ENCODE measurements around the gene NCOA7.

NCOA7 gene

GRCh38 chr6:125951323-125951722, 160.6 kb downstream of the NCOA7 start:
- no peaks in the 10 kb centered on the region for H3K36me3 ChIP-seq
- H3K27me3 ChIP-seq = no peaks in the 10 kb centered on the region

GRCh38 chr6:125952764-125953501, 162.2 kb downstream of the NCOA7 start:
- Histone ChIP-seq H3K27me3 (no peaks in the 10 kb centered on the region), H3K4me1 (peaks cover 13% of the 10 kb centered on the region), H4K20me1 (no peaks in the 10 kb centered on the region), H3K36me3 (no peaks in the 10 kb centered on the region), H3K9me3 (0 out of 2 replicates have a peak, but pooled peaks cover 6% of the 10 kb centered on the region), H3K4me2 (no peak overlapping the region), H3K27ac (no peak overlapping the region), H3K9ac (no peak overlapping the region), H3K4me3 (no peak overlapping the region)
- TF ChIP-seq Cebpa-rat (IDR thresholded peaks at IDR 0.05) = no peak

More at GRCh38 chr6:125951323-125951722, 160.6 kb downstream of the NCOA7 start:
- Histone ChIP-seq H4K20me1 (no peaks in the 10 kb centered on the region), H3K4me3 (no peak overlapping the region), H3K4me2 (no peak overlapping the region), H3K4me1 (peaks cover 6% of the 10 kb centered on the region), H3K27ac (no peak overlapping the region), H3K9ac (no peak overlapping the region), H3K9me3 (0 out of 2 replicates have a peak, but pooled peaks cover 6% of the 10 kb centered on the region)
- TF ChIP-seq Cebpa-rat (IDR thresholded peaks at IDR 0.05) = no peak

- H3K4me1 ChIP-seq = peaks cover 18% of the 10 kb centered on the region
- H4K20me1 ChIP-seq = no peaks in the 10 kb centered on the region
- TF ChIP-seq Cebpa-rat (IDR thresholded peaks at IDR 0.05) = no peak
- H3K27ac ChIP-seq = no peak overlapping the region
- H3K27me3 ChIP-seq = no peaks in the 10 kb centered on the region
- H3K36me3 ChIP-seq = no peaks in the 10 kb centered on the region
- H3K9ac ChIP-seq = no peak overlapping the region
- H3K4me3 ChIP-seq = no peak overlapping the region
- 0 out of 2 replicates have a peak, but pooled peaks cover 6% of the 10 kb centered on the region for H3K9me3 ChIP-seq
- no peak overlapping the region for H3K4me2 ChIP-seq
Observed at GRCh38 chr6:125953502-125953875, 162.7 kb downstream of the NCOA7 start.

- Histone ChIP-seq H3K4me1 (peaks cover 23% of the 10 kb centered on the region), H3K27ac (no peak overlapping the region), H3K4me2 (no peak overlapping the region), H3K4me3 (no peak overlapping the region), H3K27me3 (no peaks in the 10 kb centered on the region), H3K9me3 (0 out of 2 replicates have a peak, but pooled peaks cover 6% of the 10 kb centered on the region), H3K9ac (no peak overlapping the region), H3K36me3 (peaks cover 10% of the 10 kb centered on the region; the same call in 1 of the 2 replicates), H4K20me1 (peaks cover 6% of the 10 kb centered on the region; the same call in 1 of the 2 replicates)
- TF ChIP-seq Cebpa-rat (IDR thresholded peaks at IDR 0.05) = no peak
Observed at GRCh38 chr6:125954735-125955339, 164.1 kb downstream of the NCOA7 start.

GRCh38 chr6:125955973-125956372, 165.2 kb downstream of the NCOA7 start:
- H3K9me3 ChIP-seq = 0 out of 2 replicates have a peak, but pooled peaks cover 6% of the 10 kb centered on the region
- H3K4me2 ChIP-seq = peak overlapping the region; percentile 70
- no peak for TF ChIP-seq Cebpa-rat (IDR thresholded peaks at IDR 0.05)
- H3K36me3 ChIP-seq = peaks cover 14% of the 10 kb centered on the region
- no peaks in the 10 kb centered on the region for H3K27me3 ChIP-seq
- peaks cover 23% of the 10 kb centered on the region for H3K4me1 ChIP-seq
- 0 out of 2 replicates have a peak overlapping the region, but pooled peaks have one; percentile 89 for H3K9ac ChIP-seq
- peaks cover 8% of the 10 kb centered on the region; the same call in 1 of the 2 replicates for H4K20me1 ChIP-seq
- peak overlapping the region; percentile 86 for H3K4me3 ChIP-seq
- no peak overlapping the region for H3K27ac ChIP-seq

GRCh38 chr6:125956506-125957390, 166.0 kb downstream of the NCOA7 start, which contains the start of gene HINT3:
TSS of gene HINT3 (plus strand) at chr6:125956770. CDS start at chr6:125956978, 208 bp downstream.
- peak within 1 kb of the TSS; percentile 91 for H3K27ac ChIP-seq
- H3K9ac ChIP-seq = peak within 1 kb of the TSS; percentile 89
- H3K4me2 ChIP-seq = peak within 1 kb of the TSS; percentile 86
- H3K27me3 ChIP-seq = no peaks in the 10 kb centered on the region
- H3K36me3 ChIP-seq = peaks cover 22% of the 10 kb centered on the region
- peak within 1 kb of the TSS; percentile 86 for H3K4me3 ChIP-seq
- H3K4me1 ChIP-seq = peaks cover 23% of the 10 kb centered on the region
- TF ChIP-seq Cebpa-rat (IDR thresholded peaks at IDR 0.05) = no peak
- peaks cover 8% of the 10 kb centered on the region; the same call in 1 of the 2 replicates for H4K20me1 ChIP-seq
- H3K9me3 ChIP-seq = 0 out of 2 replicates have a peak, but pooled peaks cover 6% of the 10 kb centered on the region

GRCh38 chr6:125957391-125957693, 166.6 kb downstream of the NCOA7 start:
- Histone ChIP-seq H3K4me2 (peak overlapping the region; percentile 86), H3K36me3 (peaks cover 23% of the 10 kb centered on the region), H3K27ac (peak overlapping the region; percentile 91), H3K4me1 (peaks cover 23% of the 10 kb centered on the region), H3K9me3 (0 out of 2 replicates have a peak, but pooled peaks cover 6% of the 10 kb centered on the region), H4K20me1 (peaks cover 8% of the 10 kb centered on the region; the same call in 1 of the 2 replicates), H3K4me3 (peak overlapping the region; percentile 86), H3K9ac (peak overlapping the region; percentile 89), H3K27me3 (no peaks in the 10 kb centered on the region)
- no peak for TF ChIP-seq Cebpa-rat (IDR thresholded peaks at IDR 0.05)

- Histone ChIP-seq H3K4me1 (peaks cover 24% of the 10 kb centered on the region), H3K9ac (peak overlapping the region; percentile 89), H4K20me1 (peaks cover 11% of the 10 kb centered on the region; the same call in 1 of the 2 replicates), H3K4me3 (peak overlapping the region; percentile 86), H3K4me2 (peak overlapping the region; percentile 86), H3K9me3 (0 out of 2 replicates have a peak, but pooled peaks cover 2% of the 10 kb centered on the region), H3K27ac (no peak overlapping the region), H3K36me3 (peaks cover 23% of the 10 kb centered on the region), H3K27me3 (no peaks in the 10 kb centered on the region)
- no peak for TF ChIP-seq Cebpa-rat (IDR thresholded peaks at IDR 0.05)
Observed at GRCh38 chr6:125957845-125958244, 167.1 kb downstream of the NCOA7 start.

GRCh38 chr6:125959041-125959440, 168.3 kb downstream of the NCOA7 start:
- Histone ChIP-seq H3K9me3 (no peaks in the 10 kb centered on the region), H4K20me1 (peaks cover 23% of the 10 kb centered on the region; the same call in 1 of the 2 replicates), H3K36me3 (peaks cover 23% of the 10 kb centered on the region), H3K27ac (no peak overlapping the region), H3K9ac (no peak overlapping the region), H3K27me3 (no peaks in the 10 kb centered on the region), H3K4me3 (no peak overlapping the region), H3K4me2 (no peak overlapping the region), H3K4me1 (peaks cover 29% of the 10 kb centered on the region)
- no peak for TF ChIP-seq Cebpa-rat (IDR thresholded peaks at IDR 0.05)
